Measurements from ENCODE around the gene CSRP3.

GRCh38 chr11:19161651-19162050 lies 40.1 kb downstream of the CSRP3 start:
- TF ChIP-seq RAD21 (IDR thresholded peaks at IDR 0.05; ENCODE audit: low read length) = no peak
- TF ChIP-seq, protein P1, sequence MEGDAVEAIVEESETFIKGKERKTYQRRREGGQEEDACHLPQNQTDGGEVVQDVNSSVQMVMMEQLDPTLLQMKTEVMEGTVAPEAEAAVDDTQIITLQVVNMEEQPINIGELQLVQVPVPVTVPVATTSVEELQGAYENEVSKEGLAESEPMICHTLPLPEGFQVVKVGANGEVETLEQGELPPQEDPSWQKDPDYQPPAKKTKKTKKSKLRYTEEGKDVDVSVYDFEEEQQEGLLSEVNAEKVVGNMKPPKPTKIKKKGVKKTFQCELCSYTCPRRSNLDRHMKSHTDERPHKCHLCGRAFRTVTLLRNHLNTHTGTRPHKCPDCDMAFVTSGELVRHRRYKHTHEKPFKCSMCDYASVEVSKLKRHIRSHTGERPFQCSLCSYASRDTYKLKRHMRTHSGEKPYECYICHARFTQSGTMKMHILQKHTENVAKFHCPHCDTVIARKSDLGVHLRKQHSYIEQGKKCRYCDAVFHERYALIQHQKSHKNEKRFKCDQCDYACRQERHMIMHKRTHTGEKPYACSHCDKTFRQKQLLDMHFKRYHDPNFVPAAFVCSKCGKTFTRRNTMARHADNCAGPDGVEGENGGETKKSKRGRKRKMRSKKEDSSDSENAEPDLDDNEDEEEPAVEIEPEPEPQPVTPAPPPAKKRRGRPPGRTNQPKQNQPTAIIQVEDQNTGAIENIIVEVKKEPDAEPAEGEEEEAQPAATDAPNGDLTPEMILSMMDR (conservative IDR thresholded peaks at IDR 0.05; ENCODE audit: low read depth, low read length) = no peak
- no peak for TF ChIP-seq SMC3 (IDR thresholded peaks at IDR 0.05; ENCODE audit: low read depth, low read length)
- no peak for TF ChIP-seq POLR2A (IDR thresholded peaks at IDR 0.05; ENCODE audit: low read depth, low read length)
- TF ChIP-seq USF2 (IDR thresholded peaks at IDR 0.05; ENCODE audit: low read depth, low read length) = no peak
- TF ChIP-seq CEBPB (IDR thresholded peaks at IDR 0.05; ENCODE audit: low read depth, low read length) = no peak

All from IMR-90 (cell line).